ENCODE data around the gene TXNRD2.
"Not testable (repeated sequence)": the region's sequence is repeated elsewhere in the genome, so short reads cannot be mapped to it uniquely, and the experiment has no call there.

Gene TXNRD2

GRCh38 chr22:19888131-19888746, 53.4 kb downstream of the TXNRD2 start:
- DNase-seq, result no peak

- no peak for DNase-seq
Observed at GRCh38 chr22:19887256-19887985, 54.2 kb downstream of the TXNRD2 start.

- no peak for DNase-seq
Observed at GRCh38 chr22:19886605-19887255, 54.9 kb downstream of the TXNRD2 start.

GRCh38 chr22:19885841-19886592, 55.6 kb downstream of the TXNRD2 start:
- no peak for DNase-seq

GRCh38 chr22:19884954-19885751, 56.5 kb downstream of the TXNRD2 start:
- no peak for DNase-seq

GRCh38 chr22:19884161-19884953, 57.3 kb downstream of the TXNRD2 start:
- DNase-seq, result no peak

- DNase-seq, result not testable (repeated sequence)
Observed at GRCh38 chr22:19883446-19883845, 58.2 kb downstream of the TXNRD2 start.

- DNase-seq, result no peak
Observed at GRCh38 chr22:19882446-19883381, 58.9 kb downstream of the TXNRD2 start.

GRCh38 chr22:19880786-19881569, 60.6 kb downstream of the TXNRD2 start:
- DNase-seq, result peak; percentile 68

GRCh38 chr22:19879992-19880785, 61.4 kb downstream of the TXNRD2 start:
- DNase-seq, result no peak

GRCh38 chr22:19879643-19879991, 62.0 kb downstream of the TXNRD2 start:
- DNase-seq, result no peak

- DNase-seq, result no peak
Observed at GRCh38 chr22:19879246-19879570, 62.4 kb downstream of the TXNRD2 start.

GRCh38 chr22:19878461-19879245, 63.0 kb downstream of the TXNRD2 start:
- DNase-seq, result no peak

GRCh38 chr22:19877626-19878339, 63.8 kb downstream of the TXNRD2 start:
- no peak for DNase-seq

- DNase-seq, result no peak
Observed at GRCh38 chr22:19876941-19877625, 64.5 kb downstream of the TXNRD2 start.

- no peak for DNase-seq
Observed at GRCh38 chr22:19876314-19876940, 65.2 kb downstream of the TXNRD2 start.
